Activated naive CD4-positive, alpha-beta T cell treated with anti-CD3 and anti-CD28 coated beads, Interleukin-2, amount 50 U/mL, for 72 hours (primary cell): ENCODE data around the gene SDF2L1. TPM values are rescaled to one million over a fixed set of nuclear protein-coding genes. Genes with fewer than 3 reads are reported as not detected.
"Not testable (repeated sequence)": the region's sequence is repeated elsewhere in the genome, so short reads cannot be mapped to it uniquely, and the experiment has no call there.

Source experiments
- ATAC-seq, 2 donors: fragments of 150-1000 bp; cut with Tn5 transposase; 2 replicates each; pipeline ENCODE4 v1.10.0; 2021; ENCODE audit warnings: mild to moderate bottlenecking in 2 of 2, moderate library complexity in 2 of 2
- DNase-seq, 2 donors: peaks; one replicate each; pipeline ENCODE4 v3.0.0; 2021 to 2022; ENCODE audit warnings: low spot score in 2 of 2
- H3K27ac Mint-ChIP-seq, 2 donors: one replicate each; pipeline ENCODE4 v1.8.0; 2022; ENCODE audit warnings: mild to moderate bottlenecking in 2 of 2, mixed read lengths in 2 of 2
- H3K36me3 Mint-ChIP-seq, 2 donors: one replicate each; pipeline ENCODE4 v1.8.0; 2022; ENCODE audit warnings: mixed read lengths in 2 of 2
- H3K9me3 Mint-ChIP-seq, 2 donors: one replicate each; pipeline ENCODE4 v1.8.0; 2022; ENCODE audit warnings: mixed read lengths in 2 of 2
- total RNA-seq, 2 donors: library from RNA; stranded (reverse); gene quantifications; one replicate each; pipeline ENCODE4 v1.2.3, GENCODE V29; 2022

SDF2L1 gene
- total RNA-seq, 2 donors from 2014 or later = 25.3 to 27.8 TPM

DNA sequence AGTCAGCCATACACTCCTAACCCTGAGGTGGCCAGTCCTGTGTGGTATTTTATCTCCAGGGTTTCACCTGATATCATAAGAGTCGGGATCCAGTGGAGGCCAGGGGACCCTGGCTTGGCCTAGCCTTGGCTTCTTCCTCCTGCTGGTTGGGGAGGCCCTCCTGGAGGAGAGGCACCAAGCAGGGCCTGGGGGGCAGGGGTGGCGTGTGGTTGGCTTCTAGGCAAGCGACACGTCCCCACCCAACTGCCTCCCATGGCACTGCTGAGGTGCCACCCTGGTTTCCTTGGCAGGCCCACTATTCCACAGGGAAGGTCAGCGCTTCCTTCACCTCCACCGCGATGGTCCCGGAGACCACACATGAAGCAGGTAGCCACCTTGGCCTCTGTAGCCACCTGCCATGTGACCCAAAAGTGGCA lies 44.1 kb downstream of the SDF2L1 start:
- no peak for DNase-seq
- H3K27ac Mint-ChIP-seq = no peak overlapping the region
- H3K36me3 Mint-ChIP-seq = no peaks in the 10 kb centered on the region
- no peak for ATAC-seq
- H3K9me3 Mint-ChIP-seq = no peaks in the 10 kb centered on the region

GRCh38 chr22:21686634-21687393 lies 44.7 kb downstream of the SDF2L1 start:
- ATAC-seq (no peak), DNase-seq (no peak)
- H3K9me3 Mint-ChIP-seq = no peaks in the 10 kb centered on the region
- H3K27ac Mint-ChIP-seq = no peak overlapping the region
- peaks cover 0 to 2% of the 10 kb centered on the region in 2 donors for H3K36me3 Mint-ChIP-seq

GRCh38 chr22:21687685-21688259 lies 45.7 kb downstream of the SDF2L1 start:
- DNase-seq (no peak), ATAC-seq (no peak)
- Mint-ChIP-seq H3K27ac (peak overlapping the region in 1 of 2 donors; percentile 83), H3K9me3 (no peaks in the 10 kb centered on the region), H3K36me3 (peaks cover 0 to 6% of the 10 kb centered on the region in 2 donors)

GRCh38 chr22:21688341-21688705 lies 46.2 kb downstream of the SDF2L1 start:
- Mint-ChIP-seq H3K27ac (peak overlapping the region; percentile 65 to 83), H3K36me3 (peaks cover 0 to 6% of the 10 kb centered on the region in 2 donors), H3K9me3 (no peaks in the 10 kb centered on the region)
- no peak for DNase-seq
- no peak for ATAC-seq

GRCh38 chr22:21688706-21689381 lies 46.7 kb downstream of the SDF2L1 start:
- Mint-ChIP-seq H3K9me3 (no peaks in the 10 kb centered on the region), H3K27ac (peak overlapping the region; percentile 65 to 83), H3K36me3 (peaks cover 0 to 6% of the 10 kb centered on the region in 2 donors)
- ATAC-seq (no peak), DNase-seq (no peak)

GRCh38 chr22:21690401-21690801 lies 48.3 kb downstream of the SDF2L1 start:
- no peak for DNase-seq
- Mint-ChIP-seq H3K36me3 (peaks cover 0 to 6% of the 10 kb centered on the region in 2 donors), H3K9me3 (no peaks in the 10 kb centered on the region), H3K27ac (peak overlapping the region; percentile 60 to 83)
- peak; percentile 85 to 87 for ATAC-seq

GRCh38 chr22:21691816-21692215 lies 49.7 kb downstream of the SDF2L1 start:
- Mint-ChIP-seq H3K27ac (peak overlapping the region in 1 of 2 donors; percentile 65), H3K36me3 (peaks cover 5 to 6% of the 10 kb centered on the region in 2 donors), H3K9me3 (no peaks in the 10 kb centered on the region)
- DNase-seq (no peak), ATAC-seq (no peak)

DNA sequence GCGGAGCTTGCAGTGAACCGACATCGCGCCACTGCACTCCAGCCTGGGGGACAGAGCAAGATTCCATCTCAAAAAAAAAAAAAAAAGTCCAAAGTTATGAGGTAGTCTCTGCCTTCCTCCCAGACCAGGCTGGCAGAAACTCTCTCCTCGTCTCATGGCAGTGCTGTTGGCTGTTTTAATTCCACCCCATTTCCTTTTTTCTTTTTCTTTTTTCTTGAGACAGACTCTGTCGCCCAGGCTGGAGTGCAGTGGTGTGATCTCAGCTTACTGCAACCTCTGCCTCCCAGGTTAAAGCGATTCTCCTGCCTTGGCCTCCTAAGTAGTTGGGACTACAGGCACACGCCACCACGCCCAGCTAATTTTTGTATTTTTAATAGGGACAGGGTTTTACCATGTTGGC lies 50.8 kb downstream of the SDF2L1 start:
- not testable (repeated sequence) for H3K36me3 Mint-ChIP-seq, H3K9me3 Mint-ChIP-seq, ATAC-seq, DNase-seq
- H3K27ac Mint-ChIP-seq = peak overlapping the region; percentile 76 to 91

- DNase-seq = no peak
- Mint-ChIP-seq H3K27ac (peak overlapping the region; percentile 76 to 91), H3K36me3 (peaks cover 6 to 7% of the 10 kb centered on the region in 2 donors), H3K9me3 (no peaks in the 10 kb centered on the region)
- ATAC-seq = no peak
Observed at GRCh38 chr22:21693333-21693998, 51.4 kb downstream of the SDF2L1 start.

Other genes starting within 250 kb of the SDF2L1 start
- 1 to 10 TPM; 6.0 to 6.8 TPM for gene HIC2, start 224.9 kb upstream of the SDF2L1 start, total RNA-seq
- gene TMEM191C, start 174.9 kb upstream of the SDF2L1 start, total RNA-seq = 1 to 10 TPM in 1 of 2 donors, under 1 TPM in 1; 0.93 to 3.2 TPM
- under 1 TPM; 0.25 to 0.33 TPM for gene RIMBP3C, start 90.8 kb upstream of the SDF2L1 start, total RNA-seq
- gene UBE2L3, start 74.6 kb upstream of the SDF2L1 start, total RNA-seq = 10 to 100 TPM; 46.1 to 62.5 TPM
- 10 to 100 TPM; 26.9 to 47.9 TPM for gene YDJC, start 12.3 kb upstream of the SDF2L1 start, total RNA-seq
- under 1 TPM in 1 of 2 donors, not detected in 1; 0.54 TPM for gene CCDC116, start 9.5 kb upstream of the SDF2L1 start, total RNA-seq
- 10 to 100 TPM; 33.9 to 50.5 TPM for gene PPIL2, start 23.7 kb downstream of the SDF2L1 start, total RNA-seq
- gene YPEL1, start 93.5 kb downstream of the SDF2L1 start, total RNA-seq = 1 to 10 TPM; 2.4 to 4.9 TPM
- gene MAPK1, start 225.3 kb downstream of the SDF2L1 start, total RNA-seq = 10 to 100 TPM; 80.3 to 92.6 TPM